SKM-1 (cell line): ENCODE results near the gene GSG1L.
"Not testable (repeated sequence)": the region's sequence is repeated elsewhere in the genome, so short reads cannot be mapped to it uniquely, and the experiment has no call there.

ENCODE experiments used
- DNase-seq: peaks from one replicate; lab custom pipeline; 2025; ENCODE audit not compliant: unreplicated experiment; lab: John Stamatoyannopoulos, UW

GSG1L gene

GRCh38 chr16:27743001-27743400, 320.5 kb downstream of the GSG1L start:
- DNase-seq: not testable (repeated sequence)

DNA sequence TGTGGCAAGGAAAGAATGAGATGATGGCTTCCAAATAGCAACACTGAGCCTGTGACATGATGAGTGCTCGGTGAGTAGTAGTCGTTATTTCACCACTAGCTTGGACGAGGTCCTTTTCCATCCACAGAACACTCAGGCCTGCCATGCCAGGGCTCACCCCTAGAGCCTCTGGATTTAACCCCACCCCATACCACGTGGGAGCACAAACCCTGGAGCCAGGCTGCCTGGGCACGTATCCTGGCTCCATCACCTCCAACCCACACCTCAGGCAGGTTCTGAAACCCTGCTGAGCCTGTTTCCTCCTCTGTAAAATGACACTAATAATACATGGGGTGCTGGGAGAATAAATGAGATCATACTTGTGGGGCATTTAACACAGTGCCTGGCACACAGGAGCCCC, 321.2 kb downstream of the GSG1L start:
- DNase-seq: no peak

GRCh38 chr16:27740496-27741201, 322.9 kb downstream of the GSG1L start:
- DNase-seq: no peak

DNA sequence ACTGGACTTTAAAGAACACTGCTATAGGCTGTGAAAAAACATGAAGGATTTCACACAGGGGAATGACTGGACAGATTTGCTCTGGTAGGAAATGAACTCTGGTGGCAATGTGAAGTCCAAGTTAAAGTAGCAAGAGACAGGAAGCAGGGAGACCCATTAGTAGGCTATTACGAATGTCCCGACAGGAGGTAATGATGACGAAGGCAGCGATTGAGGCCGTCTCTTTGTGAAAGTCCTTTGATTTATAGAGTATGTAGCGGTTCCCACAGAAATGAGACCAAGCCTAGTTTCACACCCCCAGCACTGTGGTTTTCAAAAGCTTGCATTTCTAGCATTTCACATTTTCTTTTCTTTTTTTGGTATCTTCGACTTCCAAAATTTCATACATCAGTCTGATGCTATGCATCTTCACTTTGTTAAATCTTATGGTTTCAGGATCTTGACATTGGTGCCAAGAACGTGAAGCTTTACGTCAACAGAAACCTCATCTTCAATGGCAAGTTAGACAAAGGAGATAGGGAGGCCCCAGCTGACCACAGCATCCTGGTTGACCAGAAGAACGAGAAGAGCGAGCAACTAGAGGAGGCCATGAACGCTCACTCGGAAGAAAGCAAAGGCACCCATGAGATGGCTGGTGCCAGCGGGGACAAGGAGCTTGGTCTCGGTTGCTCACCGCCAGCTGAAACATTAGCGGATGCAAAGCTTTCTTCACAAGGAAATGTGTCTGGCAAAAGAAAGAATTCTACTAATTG, 323.7 kb downstream of the GSG1L start:
- DNase-seq: no peak

DNA sequence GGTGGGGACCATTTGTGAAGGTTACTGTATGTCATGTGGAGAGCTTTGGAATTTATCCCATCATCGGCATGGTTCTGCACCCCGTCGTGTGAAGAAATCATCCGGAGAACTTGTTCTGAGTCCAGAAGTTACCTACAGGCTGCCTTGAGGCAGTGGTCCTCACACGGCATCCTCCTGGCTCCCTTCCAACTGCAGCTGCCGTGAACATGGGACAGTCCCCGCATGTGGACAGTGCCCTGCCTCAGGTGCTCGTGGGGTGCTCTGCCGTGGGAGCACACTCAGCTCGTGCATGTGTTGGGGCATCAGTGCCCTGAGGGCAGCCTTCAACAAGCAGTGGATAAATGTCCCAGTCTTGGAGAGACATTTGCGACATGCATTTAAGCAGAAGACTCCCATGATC, 324.9 kb downstream of the GSG1L start:
- DNase-seq: no peak
